HepG2 (cell line): ENCODE results near the gene BMERB1. TPM values are rescaled to one million over a fixed set of nuclear protein-coding genes. Genes with fewer than 3 reads are reported as not detected.

Experiments used
- ATF7-NPFF ChIP-seq: sonication (generic); formaldehyde crosslinking; IDR thresholded peaks from 2 replicates; pipeline ENCODE4 v1.8.1; 2023; ENCODE audit warnings: mild to moderate bottlenecking, low read depth, missing genetic modification reagents, moderate library complexity
- CREM ChIP-seq, 2 experiments: sonication (generic) in 1 of 2; formaldehyde crosslinking in 1 of 2; IDR thresholded peaks; 2 replicates each; pipeline versions ENCODE4 v1.4.0 to v1.6.1; 2016 to 2020; ENCODE audit warnings: antibody characterized with exemption in 1 of 2, mild to moderate bottlenecking in 1 of 2, missing genetic modification reagents in 1 of 2
- FOXP1 ChIP-seq, 2 experiments: fragments of 450-650 bp in 1 of 2; IDR thresholded peaks; 2 replicates each; pipeline ENCODE4 v1.6.1; 2017 to 2018; ENCODE audit warnings: antibody characterized with exemption in 1 of 2
- GPN1 ChIP-seq: sonication (generic); formaldehyde crosslinking; IDR thresholded peaks from 2 replicates; pipeline ENCODE4 v1.5.1; 2020; ENCODE audit warnings: missing genetic modification reagents, borderline replicate concordance
- HIVEP1 ChIP-seq: sonication (generic); formaldehyde crosslinking; IDR thresholded peaks from 2 replicates; pipeline ENCODE4 v1.4.0; 2020; ENCODE audit warnings: mild to moderate bottlenecking, missing genetic modification reagents
- KLF16 ChIP-seq, 2 experiments: sonication (generic) in 1 of 2; formaldehyde crosslinking in 1 of 2; IDR thresholded peaks; 2 replicates each; pipeline versions ENCODE4 v1.6.1 to v1.8.0; 2016 to 2023; ENCODE audit warnings: missing genetic modification reagents in 2 of 2, missing compliant biosample characterization in 1 of 2
- MTA1 ChIP-seq: sonication (generic); formaldehyde crosslinking; IDR thresholded peaks from 2 replicates; pipeline ENCODE4 v1.4.0; 2020; ENCODE audit warnings: missing genetic modification reagents, mild to moderate bottlenecking, borderline replicate concordance
- PHF8 ChIP-seq: sonication (generic); formaldehyde crosslinking; IDR thresholded peaks from 2 replicates; pipeline ENCODE4 v1.5.0; 2020; ENCODE audit warnings: missing genetic modification reagents
- POLR2G ChIP-seq: fragments of 200-400 bp; formaldehyde crosslinking; IDR thresholded peaks from 2 replicates; pipeline ENCODE4 v1.6.1; 2018; ENCODE audit warnings: mild to moderate bottlenecking, low read depth, low read length, moderate library complexity
- RARA ChIP-seq: IDR thresholded peaks from 2 replicates; pipeline ENCODE4 v1.6.1; 2016; ENCODE audit warnings: missing genetic modification reagents, missing compliant biosample characterization
- SOX6 ChIP-seq, 2 experiments: fragments of 450-650 bp in 1 of 2; sonication (generic) in 1 of 2; formaldehyde crosslinking in 1 of 2; IDR thresholded peaks; 2 replicates each; pipeline versions ENCODE4 v1.4.0 to v1.6.1; 2017 to 2020; ENCODE audit warnings: antibody characterized with exemption in 1 of 2, mild to moderate bottlenecking in 1 of 2, missing genetic modification reagents in 1 of 2
- ZFYVE20 ChIP-seq: sonication (generic); formaldehyde crosslinking; IDR thresholded peaks from 2 replicates; pipeline ENCODE4 v1.8.0; 2023; ENCODE audit warnings: low read depth, mild to moderate bottlenecking, moderate library complexity, missing genetic modification reagents, borderline replicate concordance
- ZNF670 ChIP-seq: sonication (generic); formaldehyde crosslinking; IDR thresholded peaks from 2 replicates; pipeline ENCODE4 v1.8.0; 2022; ENCODE audit warnings: mild to moderate bottlenecking, missing genetic modification reagents, borderline replicate concordance
- ZNF83 ChIP-seq: sonication (generic); formaldehyde crosslinking; IDR thresholded peaks from 2 replicates; pipeline ENCODE4 v1.4.0; 2020; ENCODE audit warnings: missing genetic modification reagents, mild to moderate bottlenecking, borderline replicate concordance
- polyA plus RNA-seq, 8 experiments: library from polyadenylated mRNA; depleted of rRNA in 3 of 8; stranded (reverse) in 7 of 8; unstranded in 1 of 8; fragments of >200 nt; fragmentation: Illumina TruSeq in 4 of 8; extraction: Trizol in 4 of 8; gene quantifications; 2 replicates each; pipeline versions ENCODE4 v1.2.1 to v1.2.3, GENCODE V29; 2011 to 2016; ENCODE audit warnings: low read depth in 4 of 8, missing spikeins in 1 of 8, mixed read lengths in 1 of 8; ENCODE audit not compliant: insufficient read depth in 1 of 8
- total RNA-seq, 5 experiments: library from RNA; depleted of rRNA; stranded (reverse); fragments of >200 nt; fragmentation: Illumina TruSeq; extraction: Trizol; gene quantifications; 2 replicates each; pipeline ENCODE4 v1.2.3, GENCODE V29; 2016; ENCODE audit warnings: low read depth in 1 of 5
- TF ChIP-seq, protein P1 (sequence below): sonication (generic); formaldehyde crosslinking; IDR thresholded peaks from 2 replicates; pipeline ENCODE4 v1.5.0; 2020; ENCODE audit warnings: mild to moderate bottlenecking, low read depth, missing genetic modification reagents, borderline replicate concordance
- TF ChIP-seq, protein P2 (sequence below): sonication (generic); formaldehyde crosslinking; IDR thresholded peaks from 2 replicates; pipeline ENCODE4 v1.4.0; 2020; ENCODE audit warnings: mild to moderate bottlenecking, missing genetic modification reagents, borderline replicate concordance
- TF ChIP-seq, protein P3 (sequence below): sonication (generic); formaldehyde crosslinking; IDR thresholded peaks from 2 replicates; pipeline ENCODE4 v1.4.0; 2020; ENCODE audit warnings: missing genetic modification reagents
- TF ChIP-seq, protein P4 (sequence below): sonication (generic); formaldehyde crosslinking; IDR thresholded peaks from 2 replicates; pipeline ENCODE4 v1.5.1; 2020; ENCODE audit warnings: missing genetic modification reagents, mild to moderate bottlenecking, borderline replicate concordance

BMERB1 gene
- total and polyA plus RNA-seq, 2 of the 13 experiments (the other 11 are each of a cell fraction or from before 2014, with no cell fraction given) = 1.4 TPM

DNA sequence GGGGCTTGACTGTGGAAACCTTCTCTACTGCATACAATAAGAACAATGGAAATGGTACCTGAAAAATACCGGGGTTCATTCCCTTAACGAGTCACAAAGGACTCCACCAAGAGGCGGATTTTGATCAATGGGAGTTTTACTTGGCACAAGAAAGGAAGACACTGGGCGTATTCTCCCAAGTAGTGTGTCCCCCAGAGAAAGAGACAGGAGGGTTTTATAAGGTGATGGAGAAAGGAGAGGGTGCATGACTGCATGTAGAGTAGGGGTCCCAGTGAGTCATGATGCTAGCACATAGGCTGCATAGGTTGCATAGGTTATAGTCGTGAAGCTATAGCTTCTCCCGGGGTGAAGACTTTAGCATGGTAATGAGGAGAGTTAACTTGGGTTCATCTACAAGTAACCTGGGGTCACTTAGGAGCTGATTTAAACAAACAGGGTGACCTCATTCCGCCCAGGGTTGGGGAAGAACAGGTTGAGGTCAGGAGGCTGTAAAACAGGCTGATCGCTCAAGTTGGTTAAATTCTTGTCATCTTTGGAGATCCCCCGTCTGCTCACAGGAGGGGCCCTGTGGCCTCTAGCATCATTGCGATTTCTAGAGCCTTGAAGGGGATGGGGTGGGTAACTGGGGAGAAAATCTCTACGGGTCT, 37.3 kb upstream of the BMERB1 start (continued):
- TF ChIP-seq, protein P1, sequence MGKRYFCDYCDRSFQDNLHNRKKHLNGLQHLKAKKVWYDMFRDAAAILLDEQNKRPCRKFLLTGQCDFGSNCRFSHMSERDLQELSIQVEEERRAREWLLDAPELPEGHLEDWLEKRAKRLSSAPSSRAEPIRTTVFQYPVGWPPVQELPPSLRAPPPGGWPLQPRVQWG = no peak
- TF ChIP-seq FOXP1 (IDR thresholded peaks at IDR 0.05) = no peak
- TF ChIP-seq FOXP1 (CRISPR knock-in tag; IDR thresholded peaks at IDR 0.05) = no peak
- TF ChIP-seq POLR2G = no peak
- TF ChIP-seq ZNF670 = no peak
- TF ChIP-seq MTA1 (CRISPR knock-in tag) = no peak
- TF ChIP-seq ZNF83 = no peak
- TF ChIP-seq PHF8 (CRISPR knock-in tag) = no peak
- TF ChIP-seq ZFYVE20 (CRISPR knock-in tag) = no peak
- TF ChIP-seq, protein P2, sequence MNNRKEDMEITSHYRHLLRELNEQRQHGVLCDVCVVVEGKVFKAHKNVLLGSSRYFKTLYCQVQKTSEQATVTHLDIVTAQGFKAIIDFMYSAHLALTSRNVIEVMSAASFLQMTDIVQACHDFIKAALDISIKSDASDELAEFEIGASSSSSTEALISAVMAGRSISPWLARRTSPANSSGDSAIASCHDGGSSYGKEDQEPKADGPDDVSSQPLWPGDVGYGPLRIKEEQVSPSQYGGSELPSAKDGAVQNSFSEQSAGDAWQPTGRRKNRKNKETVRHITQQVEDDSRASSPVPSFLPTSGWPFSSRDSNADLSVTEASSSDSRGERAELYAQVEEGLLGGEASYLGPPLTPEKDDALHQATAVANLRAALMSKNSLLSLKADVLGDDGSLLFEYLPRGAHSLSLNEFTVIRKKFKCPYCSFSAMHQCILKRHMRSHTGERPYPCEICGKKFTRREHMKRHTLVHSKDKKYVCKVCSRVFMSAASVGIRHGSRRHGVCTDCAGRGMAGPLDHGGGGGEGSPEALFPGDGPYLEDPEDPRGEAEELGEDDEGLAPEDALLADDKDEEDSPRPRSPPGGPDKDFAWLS (CRISPR knock-in tag) = no peak
- TF ChIP-seq KLF16 (CRISPR knock-in tag; IDR thresholded peaks at IDR 0.05) = no peak; a peak in 1 of 4 replicates
- no peak for TF ChIP-seq GPN1 (CRISPR knock-in tag)
- peak; percentile 64 for TF ChIP-seq RARA (CRISPR knock-in tag)
- TF ChIP-seq, protein P3, sequence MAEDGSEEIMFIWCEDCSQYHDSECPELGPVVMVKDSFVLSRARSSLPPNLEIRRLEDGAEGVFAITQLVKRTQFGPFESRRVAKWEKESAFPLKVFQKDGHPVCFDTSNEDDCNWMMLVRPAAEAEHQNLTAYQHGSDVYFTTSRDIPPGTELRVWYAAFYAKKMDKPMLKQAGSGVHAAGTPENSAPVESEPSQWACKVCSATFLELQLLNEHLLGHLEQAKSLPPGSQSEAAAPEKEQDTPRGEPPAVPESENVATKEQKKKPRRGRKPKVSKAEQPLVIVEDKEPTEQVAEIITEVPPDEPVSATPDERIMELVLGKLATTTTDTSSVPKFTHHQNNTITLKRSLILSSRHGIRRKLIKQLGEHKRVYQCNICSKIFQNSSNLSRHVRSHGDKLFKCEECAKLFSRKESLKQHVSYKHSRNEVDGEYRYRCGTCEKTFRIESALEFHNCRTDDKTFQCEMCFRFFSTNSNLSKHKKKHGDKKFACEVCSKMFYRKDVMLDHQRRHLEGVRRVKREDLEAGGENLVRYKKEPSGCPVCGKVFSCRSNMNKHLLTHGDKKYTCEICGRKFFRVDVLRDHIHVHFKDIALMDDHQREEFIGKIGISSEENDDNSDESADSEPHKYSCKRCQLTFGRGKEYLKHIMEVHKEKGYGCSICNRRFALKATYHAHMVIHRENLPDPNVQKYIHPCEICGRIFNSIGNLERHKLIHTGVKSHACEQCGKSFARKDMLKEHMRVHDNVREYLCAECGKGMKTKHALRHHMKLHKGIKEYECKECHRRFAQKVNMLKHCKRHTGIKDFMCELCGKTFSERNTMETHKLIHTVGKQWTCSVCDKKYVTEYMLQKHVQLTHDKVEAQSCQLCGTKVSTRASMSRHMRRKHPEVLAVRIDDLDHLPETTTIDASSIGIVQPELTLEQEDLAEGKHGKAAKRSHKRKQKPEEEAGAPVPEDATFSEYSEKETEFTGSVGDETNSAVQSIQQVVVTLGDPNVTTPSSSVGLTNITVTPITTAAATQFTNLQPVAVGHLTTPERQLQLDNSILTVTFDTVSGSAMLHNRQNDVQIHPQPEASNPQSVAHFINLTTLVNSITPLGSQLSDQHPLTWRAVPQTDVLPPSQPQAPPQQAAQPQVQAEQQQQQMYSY (CRISPR knock-in tag) = no peak
- TF ChIP-seq, protein P4, sequence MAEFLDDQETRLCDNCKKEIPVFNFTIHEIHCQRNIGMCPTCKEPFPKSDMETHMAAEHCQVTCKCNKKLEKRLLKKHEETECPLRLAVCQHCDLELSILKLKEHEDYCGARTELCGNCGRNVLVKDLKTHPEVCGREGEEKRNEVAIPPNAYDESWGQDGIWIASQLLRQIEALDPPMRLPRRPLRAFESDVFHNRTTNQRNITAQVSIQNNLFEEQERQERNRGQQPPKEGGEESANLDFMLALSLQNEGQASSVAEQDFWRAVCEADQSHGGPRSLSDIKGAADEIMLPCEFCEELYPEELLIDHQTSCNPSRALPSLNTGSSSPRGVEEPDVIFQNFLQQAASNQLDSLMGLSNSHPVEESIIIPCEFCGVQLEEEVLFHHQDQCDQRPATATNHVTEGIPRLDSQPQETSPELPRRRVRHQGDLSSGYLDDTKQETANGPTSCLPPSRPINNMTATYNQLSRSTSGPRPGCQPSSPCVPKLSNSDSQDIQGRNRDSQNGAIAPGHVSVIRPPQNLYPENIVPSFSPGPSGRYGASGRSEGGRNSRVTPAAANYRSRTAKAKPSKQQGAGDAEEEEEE (CRISPR knock-in tag) = no peak
- TF ChIP-seq SOX6 (IDR thresholded peaks at IDR 0.05) = no peak
- TF ChIP-seq SOX6 (CRISPR knock-in tag; IDR thresholded peaks at IDR 0.05) = peak; percentile 19; the same call in 1 of the 2 replicates
- TF ChIP-seq HIVEP1 (CRISPR knock-in tag) = no peak
- no peak for TF ChIP-seq ATF7-NPFF (CRISPR knock-in tag)
- no peak for TF ChIP-seq CREM (IDR thresholded peaks at IDR 0.05)
- no peak for TF ChIP-seq CREM (CRISPR knock-in tag; IDR thresholded peaks at IDR 0.05)
